CD8-positive, alpha-beta memory T cell (primary cell): Measurements from ENCODE around the gene CTRL. TPM values are rescaled to one million over a fixed set of nuclear protein-coding genes. Genes with fewer than 3 reads are reported as not detected.
"Not testable (repeated sequence)": the region's sequence is repeated elsewhere in the genome, so short reads cannot be mapped to it uniquely, and the experiment has no call there.

Experiments
- CTCF ChIA-PET: fragments of 350-600 bp; sonication (Branson Sonifier 250); formaldehyde crosslinking; loops from one replicate; lab custom pipeline; 2021; ENCODE audit warnings: antibody characterized with exemption; lab: Charles Lee
- POLR2A ChIA-PET: fragments of 350-600 bp; sonication (Branson Sonifier 250); formaldehyde crosslinking; loops from one replicate; lab custom pipeline; 2021; ENCODE audit warnings: antibody characterized with exemption; lab: Charles Lee
- DNase-seq, 5 donors: peaks; one replicate each; pipeline versions ENCODE4 v3.0.0 to v3.0.0-alpha.2; 2020 to 2022; ENCODE audit warnings: mixed read lengths in 1 of 5
- H3K27ac ChIP-seq: one replicate; pipeline ENCODE4 v1.7.0; 2013; ENCODE audit warnings: low read depth, mild to moderate bottlenecking, low read length, moderate library complexity
- H3K27me3 ChIP-seq: 2 replicates; pipeline ENCODE4 v1.7.0; 2013; ENCODE audit warnings: low read length, mild to moderate bottlenecking; ENCODE audit not compliant: insufficient read depth, poor library complexity, severe bottlenecking
- H3K36me3 ChIP-seq: 2 replicates; pipeline ENCODE4 v1.7.0; 2013; ENCODE audit warnings: mild to moderate bottlenecking, low read length, moderate library complexity; ENCODE audit not compliant: insufficient read depth
- H3K4me1 ChIP-seq: 2 replicates; pipeline ENCODE4 v1.7.0; 2013; ENCODE audit warnings: mild to moderate bottlenecking, low read length, moderate library complexity; ENCODE audit not compliant: insufficient read depth
- H3K4me3 ChIP-seq: 2 replicates; pipeline ENCODE4 v1.7.0; 2013; ENCODE audit warnings: mild to moderate bottlenecking, low read length
- H3K9me3 ChIP-seq: 2 replicates; pipeline ENCODE4 v1.7.0; 2013; ENCODE audit warnings: mild to moderate bottlenecking, low read length
- H3K27ac Mint-ChIP-seq, 8 donors: one replicate each; pipeline ENCODE4 v1.8.0; 2020 to 2021; ENCODE audit warnings: mixed read lengths in 8 of 8, mild to moderate bottlenecking in 6 of 8, inconsistent platforms in 3 of 8, moderate library complexity in 3 of 8
- H3K27me3 Mint-ChIP-seq, 2 donors: one replicate each; pipeline ENCODE4 v1.8.0; 2020 to 2021; ENCODE audit warnings: mixed read lengths in 2 of 2, mild to moderate bottlenecking in 1 of 2, moderate library complexity in 1 of 2
- H3K36me3 Mint-ChIP-seq, 3 donors: one replicate each; pipeline ENCODE4 v1.8.0; 2020 to 2021; ENCODE audit warnings: mixed read lengths in 3 of 3, inconsistent platforms in 1 of 3, mild to moderate bottlenecking in 1 of 3
- H3K4me1 Mint-ChIP-seq, 3 donors: one replicate each; pipeline ENCODE4 v1.8.0; 2020 to 2021; ENCODE audit warnings: mixed read lengths in 3 of 3, inconsistent platforms in 1 of 3, mild to moderate bottlenecking in 1 of 3
- H3K4me3 Mint-ChIP-seq, 7 donors: one replicate each; pipeline ENCODE4 v1.8.0; 2020 to 2021; ENCODE audit warnings: mixed read lengths in 7 of 7, mild to moderate bottlenecking in 6 of 7, moderate library complexity in 4 of 7, inconsistent platforms in 2 of 7
- H3K9me3 Mint-ChIP-seq, 5 donors: one replicate each; pipeline ENCODE4 v1.8.0; 2020 to 2022; ENCODE audit warnings: mixed read lengths in 5 of 5, mild to moderate bottlenecking in 3 of 5, moderate library complexity in 2 of 5, inconsistent platforms in 1 of 5
- polyA plus RNA-seq: library from polyadenylated mRNA; unstranded; fragments of 300-500 nt; fragmentation: Illumina TruSeq; gene quantifications from one replicate; pipeline ENCODE4 v1.2.3, GENCODE V29; 2021
- total RNA-seq, 2 experiments: library from RNA; stranded (reverse); gene quantifications; one replicate each; pipeline ENCODE4 v1.2.3, GENCODE V29; 2021

The CTRL gene
- total and polyA plus RNA-seq, 3 experiments from 2014 or later = 1.5 to 4.9 (median 4.1) TPM

DNA sequence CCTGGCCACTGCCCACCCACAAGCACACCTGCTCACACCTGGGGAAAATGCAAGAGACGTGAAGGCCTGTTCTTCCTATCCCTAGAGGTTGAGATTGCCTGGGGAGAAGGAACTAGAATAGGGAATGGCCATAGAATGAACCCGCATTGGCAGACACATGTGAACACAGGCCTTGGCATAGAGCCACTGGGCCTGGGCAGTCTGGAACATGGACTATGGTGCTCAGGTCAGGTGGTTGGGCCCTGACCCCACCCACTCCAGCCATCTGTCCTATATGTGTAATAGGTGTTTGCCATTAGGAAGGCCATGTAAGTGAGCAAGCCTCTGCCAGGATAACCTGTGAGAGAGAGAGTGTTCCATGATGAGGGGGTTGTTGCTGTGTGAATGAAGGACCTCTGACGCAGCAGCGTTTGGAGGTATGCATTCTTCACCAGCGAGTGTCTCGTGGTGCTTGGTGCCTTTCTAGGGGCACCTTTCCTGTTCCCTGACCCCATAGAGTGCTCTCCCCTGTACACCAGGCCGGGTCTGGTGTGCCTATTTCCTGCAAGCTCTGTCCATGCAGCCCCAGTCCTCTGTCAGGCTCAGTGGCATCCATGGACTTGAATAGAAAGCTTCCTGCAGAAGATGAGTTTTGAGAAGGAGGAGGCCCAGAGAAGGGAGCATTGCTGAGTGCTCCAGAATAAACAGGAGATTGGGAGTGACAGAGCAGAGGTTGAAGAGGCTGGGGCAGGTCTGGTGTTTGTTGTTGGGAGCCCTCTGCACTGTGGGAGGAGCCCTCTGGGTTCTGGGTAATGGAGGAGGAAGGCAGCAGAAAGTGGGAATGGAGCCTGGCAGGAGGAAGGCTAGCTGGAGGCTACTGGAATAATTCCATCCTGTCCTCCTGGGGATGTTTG lies 15.6 kb downstream of the CTRL start:
- Histone ChIP-seq H3K9me3 (no peaks in the 10 kb centered on the region), H3K27me3 (no peaks in the 10 kb centered on the region), H3K36me3 (no peaks in the 10 kb centered on the region), H3K27ac (peak overlapping the region; percentile 6), H3K4me3 (no peak overlapping the region), H3K4me1 (peaks cover 5% of the 10 kb centered on the region)
- H3K4me1 Mint-ChIP-seq = peaks cover 20 to 51% (median 31%) of the 10 kb centered on the region in 3 donors
- no peaks in the 10 kb centered on the region for H3K27me3 Mint-ChIP-seq
- CTCF ChIA-PET = interaction anchor here (1.1 kb wide), 1 partner anchor 73 kb away, joined by 3 read pairs; no protein-coding TSS in a partner anchor
- DNase-seq = no peak
- H3K36me3 Mint-ChIP-seq = peaks cover 0 to 60% (median 5%) of the 10 kb centered on the region in 3 donors
- H3K4me3 Mint-ChIP-seq = no peak overlapping the region
- no peaks in the 10 kb centered on the region for H3K9me3 Mint-ChIP-seq
- H3K27ac Mint-ChIP-seq = peak overlapping the region in 5 of 8 donors; percentile 17 to 86 (median 42)
- POLR2A ChIA-PET = no interaction called here

- peak overlapping the region in 3 of 8 donors; percentile 17 to 47 (median 42) for H3K27ac Mint-ChIP-seq
- POLR2A ChIA-PET = not testable (repeated sequence)
These were observed 16.2 kb downstream of the CTRL start for GRCh38 chr16:67915496-67915769.

DNA sequence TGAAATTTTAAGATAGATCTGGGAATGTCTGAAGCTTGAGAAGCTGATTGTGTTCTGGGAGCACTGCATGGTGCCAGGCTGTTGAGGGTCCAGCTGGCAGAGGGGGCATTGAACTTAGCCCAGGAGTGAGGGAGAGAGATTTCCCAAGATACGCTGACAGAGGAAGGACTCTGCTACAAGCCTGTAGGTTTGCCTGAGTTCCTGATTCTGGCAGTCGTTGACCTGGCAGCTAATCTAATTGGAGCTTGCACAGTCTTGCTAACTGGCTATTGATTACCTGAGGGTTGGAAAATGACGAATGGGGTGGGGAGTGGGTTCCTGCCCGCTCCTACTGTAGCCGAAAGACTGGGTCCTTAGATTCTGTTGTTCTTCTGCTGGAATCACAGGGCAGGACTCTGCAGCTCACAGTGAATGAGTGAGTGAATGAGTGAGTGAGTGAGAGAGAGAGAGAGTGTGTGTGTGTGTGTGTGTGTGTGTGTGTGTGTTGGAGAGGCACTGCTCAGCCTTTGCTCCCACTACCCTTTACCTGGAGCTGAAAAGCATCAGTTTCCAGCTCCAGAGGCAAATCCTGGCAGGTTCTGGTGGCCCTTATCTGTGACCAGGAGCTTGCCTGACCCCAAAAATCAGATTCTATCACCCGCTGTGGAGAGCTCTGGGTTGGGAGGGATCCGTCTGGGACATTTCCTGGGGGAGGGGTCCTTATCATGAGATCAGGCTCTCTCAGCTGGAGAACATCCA lies 16.7 kb downstream of the CTRL start:
- H3K27ac Mint-ChIP-seq = peak overlapping the region in 4 of 8 donors; percentile 47 to 70 (median 62)
- Histone ChIP-seq H3K4me1 (peaks cover 5% of the 10 kb centered on the region), H3K36me3 (peaks cover 4% of the 10 kb centered on the region), H3K27me3 (no peaks in the 10 kb centered on the region), H3K27ac (no peak overlapping the region), H3K4me3 (no peak overlapping the region), H3K9me3 (no peaks in the 10 kb centered on the region)
- no peaks in the 10 kb centered on the region for H3K27me3 Mint-ChIP-seq
- POLR2A ChIA-PET = no interaction called here
- no peak overlapping the region for H3K4me3 Mint-ChIP-seq
- peaks cover 23 to 53% (median 30%) of the 10 kb centered on the region in 3 donors for H3K4me1 Mint-ChIP-seq
- no peaks in the 10 kb centered on the region for H3K9me3 Mint-ChIP-seq
- CTCF ChIA-PET = interaction anchor here (1.0 to 1.4 kb wide), 3 partner anchors 10 to 71 kb away, joined by 3 to 5 read pairs (median 4); no protein-coding TSS in a partner anchor
- DNase-seq = no peak
- H3K36me3 Mint-ChIP-seq = peaks cover 0 to 64% (median 5%) of the 10 kb centered on the region in 3 donors

More at GRCh38 chr16:67915496-67915769, 16.2 kb downstream of the CTRL start:
- Mint-ChIP-seq H3K36me3 (peaks cover 0 to 62% (median 5%) of the 10 kb centered on the region in 3 donors), H3K4me1 (peaks cover 20 to 54% (median 30%) of the 10 kb centered on the region in 3 donors)
- not testable (repeated sequence) for H3K36me3 ChIP-seq, H3K9me3 Mint-ChIP-seq, H3K4me1 ChIP-seq, H3K27ac ChIP-seq, H3K27me3 ChIP-seq, H3K4me3 Mint-ChIP-seq, H3K9me3 ChIP-seq, H3K27me3 Mint-ChIP-seq, DNase-seq, H3K4me3 ChIP-seq
- CTCF ChIA-PET = interaction anchor here (1.1 kb wide), 1 partner anchor 72 kb away, joined by 3 read pairs; no protein-coding TSS in a partner anchor

DNA sequence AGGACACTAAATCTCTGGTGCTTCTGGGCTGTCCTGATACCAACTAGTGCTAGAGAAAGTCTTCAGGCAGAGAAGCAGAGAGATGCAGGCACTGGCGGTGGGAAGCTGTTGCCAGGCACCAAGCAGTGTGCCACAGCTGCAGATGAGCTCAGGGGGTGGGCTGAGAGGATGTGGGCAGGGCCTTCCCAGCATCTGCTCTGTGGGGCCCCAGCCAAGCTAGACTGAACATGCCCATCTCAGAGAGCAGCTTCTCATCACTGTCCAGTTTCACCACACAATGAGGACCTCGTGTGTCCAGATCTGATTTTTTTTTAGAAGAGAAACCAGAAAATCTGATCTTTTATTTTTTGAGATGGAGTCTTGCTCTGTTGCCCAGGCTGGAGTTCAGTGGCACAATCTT lies 21.5 kb downstream of the CTRL start:
- H3K4me1 ChIP-seq = no peaks in the 10 kb centered on the region
- H3K4me1 Mint-ChIP-seq = peaks cover 11 to 24% (median 17%) of the 10 kb centered on the region in 3 donors
- H3K27me3 Mint-ChIP-seq = no peaks in the 10 kb centered on the region
- no peaks in the 10 kb centered on the region for H3K9me3 Mint-ChIP-seq
- ChIA-PET CTCF (interaction anchor here (1.0 to 2.2 kb wide), 2 partner anchors 18 to 94 kb away, joined by 4 to 6 read pairs; no protein-coding TSS in a partner anchor), POLR2A (no interaction called here)
- no peak overlapping the region for H3K27ac ChIP-seq
- no peaks in the 10 kb centered on the region for H3K27me3 ChIP-seq
- no peak overlapping the region for H3K4me3 Mint-ChIP-seq
- no peak for DNase-seq
- peaks cover 14% of the 10 kb centered on the region for H3K36me3 ChIP-seq
- H3K27ac Mint-ChIP-seq = peak overlapping the region in 1 of 8 donors; percentile 60
- no peak overlapping the region for H3K4me3 ChIP-seq
- no peaks in the 10 kb centered on the region for H3K9me3 ChIP-seq
- peaks cover 0 to 42% (median 10%) of the 10 kb centered on the region in 3 donors for H3K36me3 Mint-ChIP-seq

DNA sequence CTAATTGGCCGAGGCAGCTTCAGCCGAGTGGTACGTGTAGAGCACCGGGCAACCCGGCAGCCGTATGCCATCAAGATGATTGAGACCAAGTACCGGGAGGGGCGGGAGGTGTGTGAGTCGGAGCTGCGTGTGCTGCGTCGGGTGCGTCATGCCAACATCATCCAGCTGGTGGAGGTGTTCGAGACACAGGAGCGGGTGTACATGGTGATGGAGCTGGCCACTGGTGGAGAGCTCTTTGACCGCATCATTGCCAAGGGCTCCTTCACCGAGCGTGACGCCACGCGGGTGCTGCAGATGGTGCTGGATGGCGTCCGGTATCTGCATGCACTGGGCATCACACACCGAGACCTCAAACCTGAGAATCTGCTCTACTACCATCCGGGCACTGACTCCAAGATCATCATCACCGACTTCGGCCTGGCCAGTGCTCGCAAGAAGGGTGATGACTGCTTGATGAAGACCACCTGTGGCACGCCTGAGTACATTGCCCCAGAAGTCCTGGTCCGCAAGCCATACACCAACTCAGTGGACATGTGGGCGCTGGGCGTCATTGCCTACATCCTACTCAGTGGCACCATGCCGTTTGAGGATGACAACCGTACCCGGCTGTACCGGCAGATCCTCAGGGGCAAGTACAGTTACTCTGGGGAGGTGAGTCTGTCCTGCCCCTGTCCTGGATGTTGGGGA lies 22.5 kb downstream of the CTRL start:
- Histone ChIP-seq H3K27me3 (no peaks in the 10 kb centered on the region), H3K9me3 (no peaks in the 10 kb centered on the region), H3K27ac (no peak overlapping the region), H3K36me3 (peaks cover 14% of the 10 kb centered on the region), H3K4me1 (no peaks in the 10 kb centered on the region), H3K4me3 (no peak overlapping the region)
- Mint-ChIP-seq H3K27me3 (no peaks in the 10 kb centered on the region), H3K27ac (peak overlapping the region in 3 of 8 donors; percentile 51 to 97 (median 90)), H3K9me3 (no peaks in the 10 kb centered on the region), H3K4me3 (no peak overlapping the region), H3K36me3 (peaks cover 0 to 39% (median 9%) of the 10 kb centered on the region in 3 donors), H3K4me1 (peaks cover 7 to 18% (median 12%) of the 10 kb centered on the region in 3 donors)
- ChIA-PET CTCF (interaction anchor here (2.0 to 2.2 kb wide), 2 partner anchors 19 to 25 kb away, joined by 6 to 7 read pairs; partner anchors contain the start of gene NRN1L), POLR2A (no interaction called here)
- DNase-seq = no peak

DNA sequence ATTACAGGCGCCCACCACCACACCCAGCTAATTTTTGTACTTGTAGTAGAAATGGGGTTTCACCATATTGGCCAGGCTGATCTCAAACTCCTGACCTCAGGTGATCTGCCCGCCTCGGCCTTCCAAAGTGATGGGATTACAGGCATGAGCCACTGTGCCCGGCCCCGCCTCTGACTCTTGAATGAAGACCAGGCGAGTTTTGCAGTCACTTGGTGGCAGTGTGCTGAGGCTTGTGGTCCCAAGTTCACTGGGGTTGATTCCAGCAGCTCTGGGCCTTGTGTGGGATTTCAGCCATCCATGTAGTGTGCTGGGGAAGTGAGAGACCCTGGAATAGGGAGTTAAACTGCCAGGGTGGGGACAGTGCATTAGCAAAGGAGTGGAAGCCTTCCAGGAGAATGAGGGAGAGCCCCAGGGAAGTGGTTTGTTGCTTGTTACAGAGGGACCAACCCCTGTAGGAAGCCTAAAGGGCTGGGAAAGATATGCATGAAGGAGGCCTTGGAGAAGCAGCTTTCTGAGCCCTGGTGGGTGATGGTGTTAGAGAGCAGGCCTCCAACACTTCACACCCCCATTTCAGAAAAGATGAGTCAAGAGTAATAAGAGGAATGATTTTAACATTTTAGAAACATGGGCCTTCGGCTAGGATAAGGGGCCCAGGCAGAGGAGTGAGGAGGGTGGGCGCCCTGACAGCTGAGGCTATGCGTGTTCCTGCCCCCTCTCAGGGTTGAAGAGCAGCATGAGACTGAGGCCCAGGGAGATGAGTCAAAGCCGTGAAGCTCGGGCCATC lies 24.1 kb downstream of the CTRL start:
- H3K4me1 Mint-ChIP-seq = peaks cover 5 to 14% (median 12%) of the 10 kb centered on the region in 3 donors
- Histone ChIP-seq H3K27ac (no peak overlapping the region), H3K4me1 (no peaks in the 10 kb centered on the region), H3K9me3 (no peaks in the 10 kb centered on the region), H3K27me3 (no peaks in the 10 kb centered on the region), H3K4me3 (no peak overlapping the region), H3K36me3 (peaks cover 14% of the 10 kb centered on the region)
- peak overlapping the region in 5 of 8 donors; percentile 17 to 91 (median 63) for H3K27ac Mint-ChIP-seq
- CTCF ChIA-PET = interaction anchor here (2.0 kb wide), 1 partner anchor 24 kb away, joined by 7 read pairs; the partner anchor contains the start of gene NRN1L
- H3K36me3 Mint-ChIP-seq = peaks cover 0 to 46% (median 9%) of the 10 kb centered on the region in 3 donors
- H3K9me3 Mint-ChIP-seq = no peaks in the 10 kb centered on the region
- no peak overlapping the region for H3K4me3 Mint-ChIP-seq
- POLR2A ChIA-PET = no interaction called here
- no peaks in the 10 kb centered on the region for H3K27me3 Mint-ChIP-seq
- DNase-seq = no peak

DNA sequence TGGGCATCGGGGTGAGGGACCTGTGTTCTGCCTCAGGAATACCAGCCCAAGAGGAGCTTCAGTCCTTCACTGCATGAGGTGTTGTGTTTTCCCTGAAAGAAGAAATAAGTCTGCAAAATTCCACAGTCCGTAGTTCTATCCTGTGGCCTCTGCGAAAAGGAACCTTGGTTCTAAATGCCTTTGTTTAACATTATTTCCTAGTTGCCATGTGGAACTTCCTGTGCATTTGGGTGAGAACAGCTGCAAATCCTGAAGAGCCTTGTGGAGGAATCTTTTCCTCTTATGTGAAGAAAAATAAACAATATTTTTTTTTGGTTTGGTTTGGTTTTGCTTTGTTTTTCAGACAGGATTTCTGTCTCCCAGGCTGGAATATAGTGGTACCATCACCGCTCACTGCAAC lies 28.8 kb downstream of the CTRL start:
- CTCF ChIA-PET = interaction anchor here (1.0 kb wide), 1 partner anchor 19 kb away, joined by 3 read pairs; no protein-coding TSS in a partner anchor
- peak overlapping the region in 1 of 8 donors; percentile 43 for H3K27ac Mint-ChIP-seq

More for the DNA sequence above, 28.8 kb downstream of the CTRL start:
- DNase-seq = no peak
- H3K36me3 ChIP-seq = peaks cover 9% of the 10 kb centered on the region
- POLR2A ChIA-PET = no interaction called here
- H3K4me3 ChIP-seq = no peak overlapping the region
- Mint-ChIP-seq H3K36me3 (peaks cover 0 to 35% (median 5%) of the 10 kb centered on the region in 3 donors), H3K4me1 (peaks cover 7 to 26% (median 15%) of the 10 kb centered on the region in 3 donors), H3K4me3 (no peak overlapping the region), H3K9me3 (no peaks in the 10 kb centered on the region), H3K27me3 (no peaks in the 10 kb centered on the region)
- no peaks in the 10 kb centered on the region for H3K4me1 ChIP-seq
- no peak overlapping the region for H3K27ac ChIP-seq
- no peaks in the 10 kb centered on the region for H3K27me3 ChIP-seq
- no peaks in the 10 kb centered on the region for H3K9me3 ChIP-seq
